Endothelial cell (in vitro differentiated cells): ENCODE measurements around the gene ANKRD63. TPM values are rescaled to one million over a fixed set of nuclear protein-coding genes. Genes with fewer than 3 reads are reported as not detected.

Source experiments
- DNase-seq: peaks from one replicate; pipeline ENCODE4 v3.0.0; 2021; ENCODE audit warnings: low spot score
- H3K27ac Mint-ChIP-seq: one replicate; pipeline ENCODE4 v1.8.0; 2021; ENCODE audit warnings: mixed read lengths, inconsistent platforms; ENCODE audit not compliant: unreplicated experiment
- H3K27me3 Mint-ChIP-seq: one replicate; pipeline ENCODE4 v1.8.0; 2021; ENCODE audit warnings: mild to moderate bottlenecking, moderate library complexity, mixed read lengths, inconsistent platforms; ENCODE audit not compliant: unreplicated experiment
- H3K36me3 Mint-ChIP-seq: one replicate; pipeline ENCODE4 v1.8.0; 2021; ENCODE audit warnings: mild to moderate bottlenecking, low read depth, mixed read lengths, inconsistent platforms; ENCODE audit not compliant: unreplicated experiment
- H3K4me1 Mint-ChIP-seq: one replicate; pipeline ENCODE4 v1.8.0; 2021; ENCODE audit warnings: mild to moderate bottlenecking, mixed read lengths, inconsistent platforms; ENCODE audit not compliant: unreplicated experiment
- H3K4me3 Mint-ChIP-seq: one replicate; pipeline ENCODE4 v1.8.0; 2021; ENCODE audit warnings: mild to moderate bottlenecking, mixed read lengths, inconsistent platforms; ENCODE audit not compliant: unreplicated experiment
- H3K9me3 Mint-ChIP-seq: one replicate; pipeline ENCODE4 v1.8.0; 2021; ENCODE audit warnings: mixed read lengths, inconsistent platforms; ENCODE audit not compliant: unreplicated experiment
- total RNA-seq: library from RNA; stranded (reverse); fragmentation: NEBNext Ultra II Directional; extraction: Animal tissue kit (Norgen Biotek cat#: 25700); gene quantifications from one replicate; pipeline ENCODE4 v1.2.1, GENCODE V29; 2021; ENCODE audit not compliant: unreplicated experiment
- TF ChIP-seq, protein P1 (sequence below): fragments of 200-600 bp; sonication (generic); IDR thresholded peaks from one replicate; pipeline ENCODE4 v1.5.0; 2021; ENCODE audit warnings: antibody characterized with exemption; ENCODE audit not compliant: unreplicated experiment

ANKRD63 gene
- total RNA-seq, 1 donor from 2014 or later = not detected

DNA sequence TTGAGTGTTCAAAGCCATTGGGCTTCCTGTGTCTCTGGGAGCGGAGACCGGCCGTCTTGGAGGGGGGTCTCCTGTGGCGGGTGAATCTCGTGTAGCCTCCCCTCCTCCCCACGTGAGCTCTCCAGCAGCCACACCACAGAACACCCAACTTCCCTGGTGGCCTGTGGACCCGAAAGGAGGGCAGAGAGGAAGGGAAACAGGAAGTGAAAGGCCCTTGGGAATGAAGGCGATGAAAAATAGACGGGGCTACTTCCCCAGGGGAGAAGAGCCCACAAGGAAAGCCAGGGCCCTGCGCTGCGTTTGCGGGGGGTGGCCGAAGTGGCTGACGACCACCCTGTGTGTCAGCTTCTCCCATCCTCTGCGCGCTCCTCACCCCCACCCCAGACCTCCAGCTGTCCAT is 5.4 kb downstream of the ANKRD63 start:
- H3K36me3 Mint-ChIP-seq = no peaks in the 10 kb centered on the region
- no peak overlapping the region for H3K4me3 Mint-ChIP-seq
- H3K9me3 Mint-ChIP-seq = no peaks in the 10 kb centered on the region
- H3K4me1 Mint-ChIP-seq = peaks cover 39% of the 10 kb centered on the region
- peaks cover 17% of the 10 kb centered on the region for H3K27me3 Mint-ChIP-seq
- DNase-seq = no peak
- TF ChIP-seq, protein P1, sequence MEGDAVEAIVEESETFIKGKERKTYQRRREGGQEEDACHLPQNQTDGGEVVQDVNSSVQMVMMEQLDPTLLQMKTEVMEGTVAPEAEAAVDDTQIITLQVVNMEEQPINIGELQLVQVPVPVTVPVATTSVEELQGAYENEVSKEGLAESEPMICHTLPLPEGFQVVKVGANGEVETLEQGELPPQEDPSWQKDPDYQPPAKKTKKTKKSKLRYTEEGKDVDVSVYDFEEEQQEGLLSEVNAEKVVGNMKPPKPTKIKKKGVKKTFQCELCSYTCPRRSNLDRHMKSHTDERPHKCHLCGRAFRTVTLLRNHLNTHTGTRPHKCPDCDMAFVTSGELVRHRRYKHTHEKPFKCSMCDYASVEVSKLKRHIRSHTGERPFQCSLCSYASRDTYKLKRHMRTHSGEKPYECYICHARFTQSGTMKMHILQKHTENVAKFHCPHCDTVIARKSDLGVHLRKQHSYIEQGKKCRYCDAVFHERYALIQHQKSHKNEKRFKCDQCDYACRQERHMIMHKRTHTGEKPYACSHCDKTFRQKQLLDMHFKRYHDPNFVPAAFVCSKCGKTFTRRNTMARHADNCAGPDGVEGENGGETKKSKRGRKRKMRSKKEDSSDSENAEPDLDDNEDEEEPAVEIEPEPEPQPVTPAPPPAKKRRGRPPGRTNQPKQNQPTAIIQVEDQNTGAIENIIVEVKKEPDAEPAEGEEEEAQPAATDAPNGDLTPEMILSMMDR = no peak
- H3K27ac Mint-ChIP-seq = no peak overlapping the region

- peaks cover 39% of the 10 kb centered on the region for H3K4me1 Mint-ChIP-seq
- H3K27ac Mint-ChIP-seq = no peak overlapping the region
- TF ChIP-seq, protein P1 = no peak
- H3K4me3 Mint-ChIP-seq = no peak overlapping the region
- no peak for DNase-seq
- H3K36me3 Mint-ChIP-seq = no peaks in the 10 kb centered on the region
- no peaks in the 10 kb centered on the region for H3K9me3 Mint-ChIP-seq
- peaks cover 17% of the 10 kb centered on the region for H3K27me3 Mint-ChIP-seq
These were observed 5.9 kb downstream of the ANKRD63 start for GRCh38 chr15:40276927-40277326.

DNA sequence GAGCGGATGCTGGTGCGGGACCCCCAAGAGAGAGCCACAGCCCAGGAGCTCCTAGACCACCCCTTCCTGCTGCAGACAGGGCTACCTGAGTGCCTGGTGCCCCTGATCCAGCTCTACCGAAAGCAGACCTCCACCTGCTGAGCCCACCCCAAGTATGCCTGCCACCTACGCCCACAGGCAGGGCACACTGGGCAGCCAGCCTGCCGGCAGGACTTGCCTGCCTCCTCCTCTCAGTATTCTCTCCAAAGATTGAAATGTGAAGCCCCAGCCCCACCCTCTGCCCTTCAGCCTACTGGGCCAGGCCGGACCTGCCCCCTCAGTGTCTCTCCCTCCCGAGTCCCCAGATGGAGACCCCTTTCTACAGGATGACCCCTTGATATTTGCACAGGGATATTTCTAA is 6.9 kb downstream of the ANKRD63 start:
- Mint-ChIP-seq H3K27me3 (peaks cover 13% of the 10 kb centered on the region), H3K4me3 (no peak overlapping the region), H3K4me1 (peaks cover 36% of the 10 kb centered on the region), H3K36me3 (no peaks in the 10 kb centered on the region), H3K27ac (no peak overlapping the region), H3K9me3 (no peaks in the 10 kb centered on the region)
- TF ChIP-seq, protein P1 = no peak
- DNase-seq = no peak

- H3K27ac Mint-ChIP-seq = no peak overlapping the region
- no peak overlapping the region for H3K4me3 Mint-ChIP-seq
- H3K4me1 Mint-ChIP-seq = peaks cover 36% of the 10 kb centered on the region
- no peaks in the 10 kb centered on the region for H3K36me3 Mint-ChIP-seq
- no peaks in the 10 kb centered on the region for H3K9me3 Mint-ChIP-seq
- TF ChIP-seq, protein P1 = no peak
- no peak for DNase-seq
- peaks cover 10% of the 10 kb centered on the region for H3K27me3 Mint-ChIP-seq
These were observed 7.3 kb downstream of the ANKRD63 start for GRCh38 chr15:40275523-40275922.

DNA sequence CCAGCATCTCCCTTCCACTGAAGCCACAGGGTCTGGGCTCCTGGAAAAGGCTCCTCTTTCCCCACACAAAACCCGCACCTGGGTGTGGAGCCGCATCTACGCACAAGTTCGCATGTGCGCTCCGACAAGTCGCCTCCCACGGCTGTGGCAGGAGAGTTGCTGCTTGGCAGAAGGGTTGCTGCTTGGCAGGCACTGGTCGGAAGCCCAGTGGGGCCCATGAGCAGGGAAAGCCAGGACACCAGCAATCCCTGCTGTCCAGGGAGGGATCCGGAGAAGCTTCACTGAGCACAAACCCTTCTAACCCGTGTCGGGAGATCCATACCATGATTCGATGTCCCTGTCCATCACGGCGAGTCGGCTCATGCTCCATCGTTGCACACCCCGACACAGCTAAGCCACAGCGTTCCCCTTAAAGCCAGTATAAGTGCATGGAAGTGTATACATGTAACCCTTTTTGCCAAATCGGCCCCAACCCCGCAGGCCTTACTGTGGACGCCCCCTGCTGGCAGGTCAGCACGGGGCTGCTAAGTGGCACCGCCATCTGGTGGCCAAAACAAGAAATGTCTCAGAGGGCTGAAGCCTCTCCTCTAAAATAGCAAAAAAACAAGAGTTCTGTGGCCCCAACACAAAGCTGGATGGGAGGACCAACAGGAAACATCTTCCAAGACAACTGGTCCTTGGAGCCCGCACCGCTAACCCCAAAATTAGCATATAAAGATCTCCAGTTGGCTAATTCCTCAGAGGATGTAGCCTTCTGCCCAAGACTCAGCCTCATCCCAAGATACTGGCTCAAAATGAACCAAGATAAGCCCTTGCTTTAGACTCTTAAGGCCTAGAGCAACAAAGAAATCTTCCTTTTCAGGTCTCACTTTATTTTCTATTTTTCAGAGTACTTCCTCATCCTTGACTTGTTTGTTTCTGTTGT is 8.3 kb downstream of the ANKRD63 start:
- peaks cover 36% of the 10 kb centered on the region for H3K4me1 Mint-ChIP-seq
- DNase-seq = peak; percentile 92

More for the DNA sequence above, 8.3 kb downstream of the ANKRD63 start:
- no peaks in the 10 kb centered on the region for H3K36me3 Mint-ChIP-seq
- H3K27ac Mint-ChIP-seq = no peak overlapping the region
- no peaks in the 10 kb centered on the region for H3K9me3 Mint-ChIP-seq
- TF ChIP-seq, protein P1 = peak; percentile 100
- H3K4me3 Mint-ChIP-seq = no peak overlapping the region
- H3K27me3 Mint-ChIP-seq = peaks cover 3% of the 10 kb centered on the region
